Activated gamma-delta T cell (primary cell): Measurements from ENCODE around the gene MYRF.

Experiments used
- DNase-seq: peaks from one replicate; lab custom pipeline; 2025; lab: John Stamatoyannopoulos, UW

The MYRF gene

GRCh38 chr11:61718621-61719302 lies 33.7 kb upstream of the MYRF start:
- no peak for DNase-seq

- DNase-seq, result no peak
These were observed 32.5 kb upstream of the MYRF start for GRCh38 chr11:61719978-61720377.

GRCh38 chr11:61720597-61720996 lies 31.8 kb upstream of the MYRF start:
- no peak for DNase-seq

- no peak for DNase-seq
These were observed 28.0 kb upstream of the MYRF start for GRCh38 chr11:61724437-61724836.

- DNase-seq, result no peak
These were observed 26.6 kb upstream of the MYRF start for GRCh38 chr11:61725781-61726231.

GRCh38 chr11:61726775-61727174 lies 25.7 kb upstream of the MYRF start:
- DNase-seq, result no peak

GRCh38 chr11:61727401-61727811 lies 25.0 kb upstream of the MYRF start:
- DNase-seq, result no peak

- no peak for DNase-seq
These were observed 24.1 kb upstream of the MYRF start for GRCh38 chr11:61728066-61728939.

GRCh38 chr11:61728940-61729219 lies 23.6 kb upstream of the MYRF start:
- DNase-seq, result no peak

- DNase-seq, result no peak
These were observed 22.0 kb upstream of the MYRF start for GRCh38 chr11:61730240-61730994.

- no peak for DNase-seq
These were observed 21.1 kb upstream of the MYRF start for GRCh38 chr11:61731211-61731951.

- DNase-seq, result no peak
These were observed 20.3 kb upstream of the MYRF start for GRCh38 chr11:61731952-61732675.

- DNase-seq, result no peak
These were observed 19.7 kb upstream of the MYRF start for GRCh38 chr11:61732705-61733104.

GRCh38 chr11:61733120-61733978 lies 19.1 kb upstream of the MYRF start:
- peak; percentile 53 for DNase-seq

GRCh38 chr11:61734767-61735166 lies 17.7 kb upstream of the MYRF start:
- no peak for DNase-seq

- DNase-seq, result no peak
These were observed 17.0 kb upstream of the MYRF start for GRCh38 chr11:61735391-61735790.

- DNase-seq, result no peak
These were observed 16.1 kb upstream of the MYRF start for GRCh38 chr11:61736310-61736709.

GRCh38 chr11:61737131-61737530 lies 15.3 kb upstream of the MYRF start:
- DNase-seq, result no peak

- DNase-seq, result no peak
These were observed 14.6 kb upstream of the MYRF start for GRCh38 chr11:61737636-61738386.

- no peak for DNase-seq
These were observed 13.7 kb upstream of the MYRF start for GRCh38 chr11:61738776-61739175.
